ENCODE data around the gene PARD3B. TPM values are rescaled to one million over a fixed set of nuclear protein-coding genes. Genes with fewer than 3 reads are reported as not detected.

The PARD3B gene
- total and polyA plus RNA-seq, 2 of the 8 experiments (the other 6 are each of a cell fraction or from before 2014, with no cell fraction given), result 1.2 to 5.7 TPM

DNA sequence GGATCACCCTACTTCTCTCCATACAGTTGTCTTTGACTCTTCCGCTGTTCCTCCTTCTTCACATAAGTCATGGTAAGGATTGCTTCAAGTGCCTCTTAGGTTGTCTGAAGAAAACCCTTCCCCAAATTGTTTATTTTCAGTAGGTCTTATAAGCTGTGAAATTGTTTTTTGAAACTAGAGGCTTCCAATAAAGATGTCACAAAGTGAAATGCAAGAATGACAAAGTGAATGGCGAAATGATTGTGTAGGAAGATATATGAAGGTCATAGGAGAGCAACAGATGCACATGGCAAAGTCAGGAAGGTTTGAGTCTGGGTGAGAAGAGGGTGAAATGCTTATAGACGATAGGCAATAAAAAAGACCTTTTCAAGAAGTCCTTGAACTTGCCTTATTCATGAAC lies 548.8 kb downstream of the PARD3B start:
- Histone ChIP-seq H3K36me3 (ENCODE audit: control insufficient read depth in 2 of 4, insufficient read depth in 4 of 4, low read length in 3 of 4) (no peaks in the 10 kb centered on the region), H4K8ac (ENCODE audit: extremely low read depth, insufficient read depth, low read length) (no peak overlapping the region), H3K56ac (replicated peaks; ENCODE audit: insufficient read length, low read depth, low read length) (no peak overlapping the region), H3K4me2 (ENCODE audit: insufficient read depth in 1 of 2, low read depth in 2 of 2, low read length in 2 of 2) (no peak overlapping the region), H3K79me2 (ENCODE audit: control insufficient read depth in 1 of 2, insufficient read depth in 2 of 2, low read length in 2 of 2) (no peaks in the 10 kb centered on the region), H2BK120ac (replicated peaks; ENCODE audit: low read depth, low read length) (no peak overlapping the region), H3K4ac (replicated peaks; ENCODE audit: insufficient read length, low read depth, low read length) (no peak overlapping the region), H3K23me2 (ENCODE audit: low read depth, low read length) (no peaks in the 10 kb centered on the region), H3K18ac (ENCODE audit: extremely low read depth, low read length) (no peak overlapping the region), H4K5ac (ENCODE audit: insufficient read length, low read depth, low read length) (no peak overlapping the region), H2AK5ac (ENCODE audit: low read depth, low read length) (no peak overlapping the region), H3K79me1 (ENCODE audit: low read depth, low read length) (no peaks in the 10 kb centered on the region), H3K9ac (replicated peaks in 1 of 4; ENCODE audit: extremely low read depth in 1 of 4, low read depth in 3 of 4, low read length in 3 of 4) (no peak overlapping the region), H4K20me1 (replicated peaks in 1 of 2; ENCODE audit: control insufficient read depth in 1 of 2, insufficient read depth in 2 of 2, low read length in 2 of 2) (no peaks in the 10 kb centered on the region), H4K91ac (replicated peaks; ENCODE audit: insufficient read length, low read length) (no peak overlapping the region), H3K4me3 (ENCODE audit: extremely low read depth in 1 of 4, insufficient read depth in 2 of 4, low read depth in 3 of 4, low read length in 4 of 4) (no peak overlapping the region), H3K9me3 (ENCODE audit: insufficient read depth in 2 of 2, low read depth in 1 of 2, low read length in 1 of 2) (no peaks in the 10 kb centered on the region), H2BK5ac (ENCODE audit: low read depth, low read length) (no peak overlapping the region), H3K27ac (ENCODE audit: low read depth, low read length) (no peak overlapping the region), H3K14ac (ENCODE audit: insufficient read length) (no peak overlapping the region), H3K23ac (ENCODE audit: insufficient read length) (no peak overlapping the region), H2BK12ac (ENCODE audit: low read depth, low read length) (no peak overlapping the region), H3K27me3 (replicated peaks in 1 of 4; ENCODE audit: control insufficient read depth in 3 of 4, extremely low read depth in 1 of 4, insufficient read depth in 3 of 4, low read length in 3 of 4) (no peaks in the 10 kb centered on the region), H2BK20ac (ENCODE audit: low read length) (no peak overlapping the region), H2BK15ac (ENCODE audit: low read length) (no peak overlapping the region), H2AFZ (ENCODE audit: low read length) (no peak overlapping the region), H3K4me1 (replicated peaks in 1 of 4; ENCODE audit: control insufficient read depth in 3 of 4, insufficient read depth in 4 of 4, low read length in 3 of 4) (no peaks in the 10 kb centered on the region; a peak in 1 of 7 replicates)
- FAIRE-seq (no peak), DNase-seq (ENCODE audit: low read depth in 1 of 2, low spot score in 2 of 2) (no peak)
- POLR2A ChIA-PET (ENCODE audit: partially characterized antibody), result no interaction called here
- 88% methylated on average over 3 of the region's 3 CpGs; no CpG with 5 or more reads in 1 of the 2 experiments for WGBS, 2 experiments (ENCODE audit: extremely low coverage in 1 of 2, insufficient coverage in 1 of 2, insufficient read length in 1 of 2, insufficient replicate concordance in 2 of 2, low coverage in 1 of 2, low lambda C conversion rate in 2 of 2, missing lambda C conversion rate in 1 of 2)
- CTCF ChIA-PET (ENCODE audit: partially characterized antibody), result interaction anchor here (1.0 kb wide), 1 partner anchor 226 kb away, joined by 3 read pairs; no protein-coding TSS in a partner anchor
- TF ChIP-seq YY1 (IDR thresholded peaks at IDR 0.05; ENCODE audit: low read depth, low read length) (no peak), NANOG (IDR thresholded peaks at IDR 0.05; ENCODE audit: insufficient read depth, low read depth, low read length, poor library complexity, severe bottlenecking) (no peak), MAFK (IDR thresholded peaks at IDR 0.05; ENCODE audit: low read depth, low read length) (no peak), JUN (IDR thresholded peaks at IDR 0.05; ENCODE audit: low read depth, low read length) (no peak), RFX5 (IDR thresholded peaks at IDR 0.05; ENCODE audit: borderline replicate concordance, low read depth, low read length) (no peak), SUZ12 (IDR thresholded peaks at IDR 0.05; ENCODE audit: low read length) (no peak), BACH1 (IDR thresholded peaks at IDR 0.05; ENCODE audit: low read length) (no peak), CBX5 (IDR thresholded peaks at IDR 0.05; ENCODE audit: low read depth, low read length) (no peak), TEAD4 (IDR thresholded peaks at IDR 0.05; ENCODE audit: low read depth, low read length) (no peak), SIRT6 (IDR thresholded peaks at IDR 0.05; ENCODE audit: low read length) (no peak)
- TF ChIP-seq, protein P1, sequence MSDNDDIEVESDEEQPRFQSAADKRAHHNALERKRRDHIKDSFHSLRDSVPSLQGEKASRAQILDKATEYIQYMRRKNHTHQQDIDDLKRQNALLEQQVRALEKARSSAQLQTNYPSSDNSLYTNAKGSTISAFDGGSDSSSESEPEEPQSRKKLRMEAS (IDR thresholded peaks at IDR 0.05), result no peak
- TF ChIP-seq, protein P2, sequence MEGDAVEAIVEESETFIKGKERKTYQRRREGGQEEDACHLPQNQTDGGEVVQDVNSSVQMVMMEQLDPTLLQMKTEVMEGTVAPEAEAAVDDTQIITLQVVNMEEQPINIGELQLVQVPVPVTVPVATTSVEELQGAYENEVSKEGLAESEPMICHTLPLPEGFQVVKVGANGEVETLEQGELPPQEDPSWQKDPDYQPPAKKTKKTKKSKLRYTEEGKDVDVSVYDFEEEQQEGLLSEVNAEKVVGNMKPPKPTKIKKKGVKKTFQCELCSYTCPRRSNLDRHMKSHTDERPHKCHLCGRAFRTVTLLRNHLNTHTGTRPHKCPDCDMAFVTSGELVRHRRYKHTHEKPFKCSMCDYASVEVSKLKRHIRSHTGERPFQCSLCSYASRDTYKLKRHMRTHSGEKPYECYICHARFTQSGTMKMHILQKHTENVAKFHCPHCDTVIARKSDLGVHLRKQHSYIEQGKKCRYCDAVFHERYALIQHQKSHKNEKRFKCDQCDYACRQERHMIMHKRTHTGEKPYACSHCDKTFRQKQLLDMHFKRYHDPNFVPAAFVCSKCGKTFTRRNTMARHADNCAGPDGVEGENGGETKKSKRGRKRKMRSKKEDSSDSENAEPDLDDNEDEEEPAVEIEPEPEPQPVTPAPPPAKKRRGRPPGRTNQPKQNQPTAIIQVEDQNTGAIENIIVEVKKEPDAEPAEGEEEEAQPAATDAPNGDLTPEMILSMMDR (IDR thresholded peaks at IDR 0.05; ENCODE audit: control extremely low read depth in 1 of 3, insufficient read depth in 1 of 3, low read depth in 1 of 3, low read length in 3 of 3), result no peak

Measured in H1 (cell line).